ENCODE data around the gene DHX58.

- TF ChIP-seq, protein P1, sequence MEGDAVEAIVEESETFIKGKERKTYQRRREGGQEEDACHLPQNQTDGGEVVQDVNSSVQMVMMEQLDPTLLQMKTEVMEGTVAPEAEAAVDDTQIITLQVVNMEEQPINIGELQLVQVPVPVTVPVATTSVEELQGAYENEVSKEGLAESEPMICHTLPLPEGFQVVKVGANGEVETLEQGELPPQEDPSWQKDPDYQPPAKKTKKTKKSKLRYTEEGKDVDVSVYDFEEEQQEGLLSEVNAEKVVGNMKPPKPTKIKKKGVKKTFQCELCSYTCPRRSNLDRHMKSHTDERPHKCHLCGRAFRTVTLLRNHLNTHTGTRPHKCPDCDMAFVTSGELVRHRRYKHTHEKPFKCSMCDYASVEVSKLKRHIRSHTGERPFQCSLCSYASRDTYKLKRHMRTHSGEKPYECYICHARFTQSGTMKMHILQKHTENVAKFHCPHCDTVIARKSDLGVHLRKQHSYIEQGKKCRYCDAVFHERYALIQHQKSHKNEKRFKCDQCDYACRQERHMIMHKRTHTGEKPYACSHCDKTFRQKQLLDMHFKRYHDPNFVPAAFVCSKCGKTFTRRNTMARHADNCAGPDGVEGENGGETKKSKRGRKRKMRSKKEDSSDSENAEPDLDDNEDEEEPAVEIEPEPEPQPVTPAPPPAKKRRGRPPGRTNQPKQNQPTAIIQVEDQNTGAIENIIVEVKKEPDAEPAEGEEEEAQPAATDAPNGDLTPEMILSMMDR (conservative IDR thresholded peaks at IDR 0.05; ENCODE audit: low read length) = no peak
- TF ChIP-seq EZH2phosphoT487 (IDR thresholded peaks at IDR 0.05; ENCODE audit: borderline replicate concordance) = no peak
Observed at GRCh38 chr17:42060231-42060630, 52.3 kb downstream of the DHX58 start.
